Transverse colon (tissue), 4 donors: Measurements from ENCODE around the gene MYO19. TPM values are rescaled to one million over a fixed set of nuclear protein-coding genes. Genes with fewer than 3 reads are reported as not detected.

Experiments
- DNase-seq: peaks from one replicate; pipeline ENCODE4 v3.0.0-alpha.2; 2019
- H3K27ac ChIP-seq, 4 donors: fragments of 200-600 bp; sonication (generic); 2 replicates each; pipeline ENCODE4 v1.5.1; 2016 to 2018; ENCODE audit warnings: inconsistent platforms in 4 of 4
- H3K27me3 ChIP-seq: fragments of 200-600 bp; sonication (generic); 2 replicates; pipeline ENCODE4 v1.5.1; 2017; ENCODE audit warnings: inconsistent platforms
- H3K36me3 ChIP-seq, 4 donors: fragments of 200-600 bp; sonication (generic); 2 replicates each; pipeline ENCODE4 v1.5.1; 2017 to 2019; ENCODE audit warnings: inconsistent platforms in 4 of 4
- H3K4me1 ChIP-seq, 4 donors: fragments of 200-600 bp; sonication (generic); 2 replicates each; pipeline ENCODE4 v1.5.1; 2017 to 2020; ENCODE audit warnings: inconsistent platforms in 4 of 4
- H3K4me3 ChIP-seq, 4 donors: fragments of 200-600 bp; sonication (generic); 1 replicate in 1 of 4; 2 replicates in 3 of 4; pipeline versions ENCODE4 v1.5.1 to v1.6.1; 2017 to 2019; ENCODE audit warnings: inconsistent platforms in 4 of 4
- H3K9me3 ChIP-seq, 2 donors: fragments of 200-600 bp; sonication (generic); 2 replicates each; pipeline ENCODE4 v1.5.1; 2017 to 2019; ENCODE audit warnings: inconsistent platforms in 2 of 2
- EP300 ChIP-seq: sonication (generic); formaldehyde crosslinking; IDR thresholded peaks from one replicate; pipeline ENCODE4 v1.6.1; 2017; ENCODE audit warnings: antibody characterized with exemption, low read depth
- POLR2A ChIP-seq: fragments of 450-650 bp; IDR thresholded peaks from one replicate; pipeline ENCODE4 v1.6.1; 2016; ENCODE audit warnings: antibody characterized with exemption, mild to moderate bottlenecking, moderate library complexity
- POLR2AphosphoS5 ChIP-seq, 3 donors: sonication (generic); formaldehyde crosslinking; IDR thresholded peaks; one replicate each; pipeline ENCODE4 v1.6.1; 2016; ENCODE audit warnings: antibody characterized with exemption in 3 of 3
- WGBS, 2 donors: methylation state at CpG; one replicate each; pipeline ENCODE4 v1.1.5; 2018; ENCODE audit warnings: low coverage in 1 of 2; 5-methylcytosine and 5-hydroxymethylcytosine counted together
- in situ Hi-C, 4 donors: fragments of 200-750 bp; cut with MboI; loops; one replicate each; pipeline versions ENCODE4 v1.15.0 to v1.15.1; 2017; ENCODE audit warnings: low sequenced_read_pairs in 3 of 4, low pct_ligation_motif_present in 1 of 4, low pct_unique_long_range_greater_than_20kb in 1 of 4
- intact Hi-C: fragments of 100-400 bp; cut with DNase I; formaldehyde crosslinking; loops from one replicate; pipeline ENCODE4 v1.15.1; 2023; ENCODE audit warnings: low total_unique reads
- total RNA-seq, 4 donors: library from RNA; depleted of rRNA; stranded (reverse); fragments of >200 nt; gene quantifications; one replicate each; pipeline ENCODE4 v1.1.0, GENCODE V29; 2016
- TF ChIP-seq, protein P1 (sequence below), 5 experiments: fragments of 200-600 bp in 3 of 5; fragments of 450-650 bp in 2 of 5; sonication (generic) in 3 of 5; IDR thresholded peaks; 1 replicate in 2 of 5; 2 replicates in 3 of 5; pipeline ENCODE4 v1.5.1; 2016 to 2017; ENCODE audit warnings: antibody characterized with exemption in 5 of 5, inconsistent platforms in 3 of 5, mild to moderate bottlenecking in 2 of 5, moderate library complexity in 1 of 5

Gene MYO19
- total RNA-seq, 4 donors from 2014 or later: 94.2 to 230 (median 159) TPM

DNA sequence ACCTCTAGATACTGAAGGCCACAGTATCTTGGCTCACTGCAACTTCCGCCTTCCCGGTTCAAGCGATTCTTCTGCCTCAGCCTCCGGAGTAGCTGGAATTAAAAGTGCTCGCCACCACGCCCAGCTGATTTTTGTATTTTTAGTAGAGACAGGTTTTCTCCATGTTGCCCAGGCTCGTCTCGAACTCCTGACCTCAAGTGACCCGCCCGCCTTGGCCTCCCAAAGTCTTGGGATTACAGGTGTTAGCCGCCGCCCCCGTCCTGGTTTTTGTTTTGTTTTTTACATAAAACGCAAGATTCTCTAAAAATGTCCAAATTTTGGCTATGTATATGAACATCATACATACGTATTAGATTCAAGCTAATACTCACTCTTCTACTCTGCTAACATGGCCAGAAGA, 8.1 kb upstream of the MYO19 start:
- in situ Hi-C loops (no loop called here), intact Hi-C loops (no loop called here)
- H3K4me1 ChIP-seq: peaks cover 18 to 29% (median 25%) of the 10 kb centered on the region in 4 donors
- no peak for DNase-seq
- WGBS, 2 donors: 90 to 97% methylated on average over 13 to 15 of the region's 15 CpGs
- no peak for TF ChIP-seq POLR2AphosphoS5 (IDR thresholded peaks at IDR 0.05)
- TF ChIP-seq POLR2A: no peak
- TF ChIP-seq EP300: no peak
- TF ChIP-seq, protein P1, sequence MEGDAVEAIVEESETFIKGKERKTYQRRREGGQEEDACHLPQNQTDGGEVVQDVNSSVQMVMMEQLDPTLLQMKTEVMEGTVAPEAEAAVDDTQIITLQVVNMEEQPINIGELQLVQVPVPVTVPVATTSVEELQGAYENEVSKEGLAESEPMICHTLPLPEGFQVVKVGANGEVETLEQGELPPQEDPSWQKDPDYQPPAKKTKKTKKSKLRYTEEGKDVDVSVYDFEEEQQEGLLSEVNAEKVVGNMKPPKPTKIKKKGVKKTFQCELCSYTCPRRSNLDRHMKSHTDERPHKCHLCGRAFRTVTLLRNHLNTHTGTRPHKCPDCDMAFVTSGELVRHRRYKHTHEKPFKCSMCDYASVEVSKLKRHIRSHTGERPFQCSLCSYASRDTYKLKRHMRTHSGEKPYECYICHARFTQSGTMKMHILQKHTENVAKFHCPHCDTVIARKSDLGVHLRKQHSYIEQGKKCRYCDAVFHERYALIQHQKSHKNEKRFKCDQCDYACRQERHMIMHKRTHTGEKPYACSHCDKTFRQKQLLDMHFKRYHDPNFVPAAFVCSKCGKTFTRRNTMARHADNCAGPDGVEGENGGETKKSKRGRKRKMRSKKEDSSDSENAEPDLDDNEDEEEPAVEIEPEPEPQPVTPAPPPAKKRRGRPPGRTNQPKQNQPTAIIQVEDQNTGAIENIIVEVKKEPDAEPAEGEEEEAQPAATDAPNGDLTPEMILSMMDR (IDR thresholded peaks at IDR 0.05): no peak
- no peaks in the 10 kb centered on the region for H3K9me3 ChIP-seq
- no peaks in the 10 kb centered on the region for H3K36me3 ChIP-seq
- H3K4me3 ChIP-seq: no peak overlapping the region
- H3K27ac ChIP-seq: no peak overlapping the region
- no peaks in the 10 kb centered on the region for H3K27me3 ChIP-seq

DNA sequence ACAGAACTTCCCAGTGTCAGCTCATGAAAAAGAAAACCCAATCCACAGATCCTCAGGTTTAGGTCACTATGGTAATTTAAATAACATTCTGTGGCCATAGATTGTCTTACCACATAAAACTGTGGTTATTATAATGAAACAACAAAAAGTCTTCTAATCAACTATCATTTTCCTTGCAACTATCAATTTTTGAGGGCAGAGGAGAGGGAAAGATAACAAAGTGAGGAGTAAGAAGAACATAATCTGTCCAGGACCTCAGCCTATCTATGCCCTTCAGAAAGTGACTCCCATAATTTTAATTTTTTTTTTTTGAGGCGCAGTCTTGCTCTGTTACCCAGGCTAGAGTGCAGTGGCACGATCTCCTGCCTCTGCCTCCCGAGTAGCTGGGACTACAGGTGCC, 6.0 kb upstream of the MYO19 start:
- no peak for TF ChIP-seq POLR2AphosphoS5 (IDR thresholded peaks at IDR 0.05)
- TF ChIP-seq, protein P1 (IDR thresholded peaks at IDR 0.05): no peak
- TF ChIP-seq POLR2A: no peak
- no peak for TF ChIP-seq EP300
- in situ Hi-C loops: no loop called here
- 97 to 100% methylated on average over 2 to 3 of the region's 3 CpGs for WGBS, 2 donors

DNA sequence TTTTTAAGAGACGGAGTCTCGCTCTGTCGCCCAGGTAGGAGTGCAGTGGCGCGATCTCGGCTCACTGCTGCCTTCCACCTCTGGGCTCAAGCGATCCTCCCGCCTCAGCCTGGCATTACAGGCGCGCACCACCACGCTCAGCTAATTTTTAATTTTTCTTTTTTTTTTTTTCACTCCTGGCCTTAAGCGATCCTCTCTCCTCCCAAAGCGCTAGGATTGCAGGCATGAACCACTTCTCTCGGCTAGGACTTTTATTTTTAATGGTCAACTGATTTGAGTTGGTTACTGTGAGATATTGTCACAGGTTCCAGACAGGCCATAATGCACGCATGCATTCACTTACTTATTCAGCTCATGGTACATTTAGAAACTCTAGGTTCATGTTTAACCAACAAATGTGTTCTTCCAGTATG, 1.0 kb upstream of the MYO19 start:
- H3K36me3 ChIP-seq: no peaks in the 10 kb centered on the region
- WGBS, 2 donors: 6 to 8% methylated on average over 15 of the region's 15 CpGs
- TF ChIP-seq POLR2AphosphoS5 (IDR thresholded peaks at IDR 0.05): no peak
- TF ChIP-seq, protein P1 (IDR thresholded peaks at IDR 0.05): peak in 1 of 5 experiments; percentile 45
- peaks cover 0 to 18% (median 16%) of the 10 kb centered on the region in 4 donors for H3K4me1 ChIP-seq
- in situ Hi-C loops (no loop called here), intact Hi-C loops (no loop called here)
- no peak for DNase-seq
- no peaks in the 10 kb centered on the region for H3K9me3 ChIP-seq
- H3K27me3 ChIP-seq: no peaks in the 10 kb centered on the region
- peak overlapping the region; percentile 66 to 93 (median 82) for H3K4me3 ChIP-seq
- peak overlapping the region; percentile 94 to 100 (median 96) for H3K27ac ChIP-seq

More for the DNA sequence above, 6.0 kb upstream of the MYO19 start:
- no peaks in the 10 kb centered on the region for H3K27me3 ChIP-seq
- H3K9me3 ChIP-seq: no peaks in the 10 kb centered on the region
- H3K4me1 ChIP-seq: peaks cover 5 to 16% (median 12%) of the 10 kb centered on the region in 4 donors
- H3K4me3 ChIP-seq: no peak overlapping the region
- intact Hi-C loops: no loop called here
- H3K36me3 ChIP-seq: no peaks in the 10 kb centered on the region
- H3K27ac ChIP-seq: no peak overlapping the region
- DNase-seq: no peak

DNA sequence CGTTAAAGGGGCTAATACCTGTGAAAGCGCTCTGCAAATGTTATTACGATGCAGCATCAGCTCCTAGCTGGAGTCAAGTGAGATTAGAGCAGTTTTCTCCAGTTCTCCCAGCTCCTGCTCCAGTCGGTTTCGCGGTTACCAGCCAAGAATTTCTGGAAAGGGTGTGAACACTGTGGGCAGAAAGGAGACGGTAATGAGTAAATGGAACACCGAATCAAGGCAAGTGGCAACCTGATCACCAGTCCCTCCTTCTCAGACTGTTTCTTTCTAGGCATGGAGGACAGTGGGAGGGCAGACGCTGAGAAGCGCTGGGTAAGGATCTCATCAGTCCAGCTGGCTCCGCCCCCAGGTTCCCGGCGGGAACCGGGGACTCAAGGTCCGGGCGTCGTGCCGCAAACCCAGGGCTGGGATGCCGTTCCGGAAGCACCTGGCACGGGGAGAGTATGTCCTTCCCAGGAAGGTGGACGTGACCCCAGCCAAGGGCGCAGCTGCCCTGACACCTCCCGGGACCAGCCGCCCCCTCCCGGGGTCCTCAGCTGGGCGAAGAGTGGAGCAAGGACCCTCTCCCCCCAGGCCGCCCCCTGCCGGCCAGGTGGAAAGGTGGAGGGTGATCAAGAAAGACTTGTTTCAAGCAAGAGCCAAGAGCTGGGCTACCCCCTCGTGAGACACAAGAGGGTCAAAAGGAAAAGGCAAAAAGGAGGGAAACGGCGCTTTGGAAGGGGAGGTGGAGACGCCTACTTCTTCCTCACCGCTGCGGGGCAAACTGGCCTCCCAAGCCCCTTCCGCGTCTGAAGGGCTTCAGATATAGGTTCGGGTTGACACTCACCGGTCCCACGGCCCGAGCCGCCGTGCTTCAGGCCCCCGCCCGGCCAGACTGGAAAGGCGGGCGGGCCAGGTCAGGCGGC, 481 bp downstream of the MYO19 start:
- in situ Hi-C loops: no loop called here
- H3K27ac ChIP-seq: peak overlapping the region; percentile 94 to 100 (median 96)
- peak; percentile 82 for DNase-seq
- peaks cover 0 to 18% (median 16%) of the 10 kb centered on the region in 4 donors for H3K4me1 ChIP-seq
- 4 to 6% methylated on average over 11 to 45 of the region's 48 CpGs for WGBS, 2 donors
- no peaks in the 10 kb centered on the region for H3K9me3 ChIP-seq
- intact Hi-C loops: no loop called here
- H3K27me3 ChIP-seq: no peaks in the 10 kb centered on the region
- H3K36me3 ChIP-seq: no peaks in the 10 kb centered on the region
- TF ChIP-seq POLR2A: peak; percentile 4
- peak in 2 of 3 donors; percentile 37 to 57 for TF ChIP-seq POLR2AphosphoS5 (IDR thresholded peaks at IDR 0.05)
- TF ChIP-seq EP300: no peak
- TF ChIP-seq, protein P1 (IDR thresholded peaks at IDR 0.05): peak; percentile 39 to 72 (median 50)
- peak overlapping the region; percentile 66 to 93 (median 82) for H3K4me3 ChIP-seq
